H9 (cell line): ENCODE measurements around the gene C11orf65. TPM values are rescaled to one million over a fixed set of nuclear protein-coding genes. Genes with fewer than 3 reads are reported as not detected.

Experiments
- DNase-seq: peaks from one replicate; pipeline ENCODE4 v3.0.0-alpha.2; 2017
- H2AFZ ChIP-seq: one replicate; pipeline ENCODE4 v1.6.1; 2013; ENCODE audit warnings: mild to moderate bottlenecking, low read length, control low read depth, moderate library complexity
- H2AK5ac ChIP-seq: 2 replicates; pipeline ENCODE4 v1.6.1; 2013; ENCODE audit warnings: low read length, control low read depth, mixed read lengths; ENCODE audit not compliant: insufficient read length
- H2BK120ac ChIP-seq: one replicate; pipeline ENCODE4 v1.6.1; 2013; ENCODE audit warnings: low read depth, mild to moderate bottlenecking, low read length, control low read depth, inconsistent platforms; ENCODE audit not compliant: poor library complexity, severe bottlenecking
- H2BK12ac ChIP-seq: 2 replicates; pipeline ENCODE4 v1.6.1; 2013; ENCODE audit warnings: low read length, control low read depth, mixed read lengths, low read depth; ENCODE audit not compliant: insufficient read length
- H2BK15ac ChIP-seq: 2 replicates; pipeline ENCODE4 v1.6.1; 2013; ENCODE audit warnings: low read depth, low read length, control low read depth
- H2BK20ac ChIP-seq: one replicate; pipeline ENCODE4 v1.6.1; 2013; ENCODE audit warnings: low read depth, mild to moderate bottlenecking, low read length, control low read depth, inconsistent platforms; ENCODE audit not compliant: poor library complexity, severe bottlenecking
- H2BK5ac ChIP-seq: 2 replicates; pipeline ENCODE4 v1.6.1; 2013; ENCODE audit warnings: low read length, control low read depth, mixed read lengths; ENCODE audit not compliant: insufficient read length
- H3K14ac ChIP-seq: 2 replicates; pipeline ENCODE4 v1.6.1; 2013; ENCODE audit warnings: low read length, control low read depth; ENCODE audit not compliant: insufficient read depth
- H3K18ac ChIP-seq: 2 replicates; pipeline ENCODE4 v1.6.1; 2013; ENCODE audit warnings: low read depth, mild to moderate bottlenecking, mixed read lengths, low read length, control low read depth; ENCODE audit not compliant: insufficient read length
- H3K23ac ChIP-seq: 2 replicates; pipeline ENCODE4 v1.6.1; 2013; ENCODE audit warnings: low read length, control low read depth, mixed read lengths, low read depth; ENCODE audit not compliant: insufficient read length
- H3K23me2 ChIP-seq: 2 replicates; pipeline ENCODE4 v1.6.1; 2013; ENCODE audit warnings: low read depth, mild to moderate bottlenecking, mixed read lengths, low read length, control low read depth; ENCODE audit not compliant: insufficient read length, poor library complexity, severe bottlenecking
- H3K27ac ChIP-seq: 2 replicates; pipeline ENCODE4 v1.5.1; 2013; ENCODE audit warnings: low read length, control low read depth, mixed read lengths, low read depth; ENCODE audit not compliant: insufficient read length
- H3K27me3 ChIP-seq: 2 replicates; pipeline ENCODE4 v1.6.1; 2013; ENCODE audit warnings: low read length, control low read depth, inconsistent platforms; ENCODE audit not compliant: insufficient read depth
- H3K4ac ChIP-seq: 2 replicates; pipeline ENCODE4 v1.6.1; 2013; ENCODE audit warnings: low read depth, mild to moderate bottlenecking, control low read depth, inconsistent platforms, low read length, moderate library complexity
- H3K4me1 ChIP-seq: 2 replicates; pipeline ENCODE4 v1.6.1; 2013; ENCODE audit warnings: low read length, control low read depth, inconsistent platforms; ENCODE audit not compliant: insufficient read depth
- H3K4me2 ChIP-seq: 2 replicates; pipeline ENCODE4 v1.6.1; 2013; ENCODE audit warnings: low read length, control low read depth, mixed read lengths; ENCODE audit not compliant: insufficient read length, insufficient read depth
- H3K56ac ChIP-seq: 2 replicates; pipeline ENCODE4 v1.6.1; 2013; ENCODE audit warnings: low read depth, mild to moderate bottlenecking, mixed read lengths, low read length, control low read depth; ENCODE audit not compliant: insufficient read length
- H3K79me1 ChIP-seq: 2 replicates; pipeline ENCODE4 v1.6.1; 2013; ENCODE audit warnings: low read depth, mild to moderate bottlenecking, moderate library complexity, low read length, control low read depth, inconsistent platforms; ENCODE audit not compliant: insufficient read depth, poor library complexity, severe bottlenecking
- H3K79me2 ChIP-seq: 2 replicates; pipeline ENCODE4 v1.6.1; 2013; ENCODE audit warnings: low read length, control low read depth, inconsistent platforms; ENCODE audit not compliant: insufficient read depth
- H3K9ac ChIP-seq: 2 replicates; pipeline ENCODE4 v1.6.1; 2013; ENCODE audit warnings: low read length, control low read depth, mixed read lengths; ENCODE audit not compliant: insufficient read length; ENCODE audit errors: extremely low read depth
- H3K9me3 ChIP-seq: one replicate; pipeline ENCODE4 v1.6.1; 2013; ENCODE audit warnings: low read depth, low read length, inconsistent platforms; ENCODE audit not compliant: control insufficient read depth
- H3T11ph ChIP-seq: one replicate; pipeline ENCODE4 v1.6.1; 2013; ENCODE audit warnings: mild to moderate bottlenecking, low read length, control low read depth, inconsistent platforms
- H4K20me1 ChIP-seq: one replicate; pipeline ENCODE4 v1.6.1; 2013; ENCODE audit not compliant: control insufficient read depth, insufficient read length, insufficient read depth
- H4K5ac ChIP-seq: 2 replicates; pipeline ENCODE4 v1.6.1; 2013; ENCODE audit warnings: low read depth, mild to moderate bottlenecking, mixed read lengths, low read length, control low read depth; ENCODE audit not compliant: insufficient read length
- H4K8ac ChIP-seq: replicated peaks from 2 replicates; pipeline ENCODE4 v1.6.1; 2013; ENCODE audit warnings: low read length, control low read depth, mixed read lengths, low read depth; ENCODE audit not compliant: insufficient read length
- H4K91ac ChIP-seq: 2 replicates; pipeline ENCODE4 v1.6.1; 2013; ENCODE audit warnings: low read depth, mild to moderate bottlenecking, moderate library complexity, mixed read lengths, low read length, control low read depth; ENCODE audit not compliant: insufficient read length
- H3K27ac Mint-ChIP-seq, 3 experiments: 2 replicates in 2 of 3; 3 replicates in 1 of 3; pipeline ENCODE4 v1.8.0; 2020 to 2021; ENCODE audit warnings: mixed read lengths in 3 of 3, mild to moderate bottlenecking in 1 of 3, moderate library complexity in 1 of 3
- H3K27me3 Mint-ChIP-seq: 2 replicates; pipeline ENCODE4 v1.8.0; 2021; ENCODE audit warnings: low read depth, mild to moderate bottlenecking, moderate library complexity, mixed read lengths
- H3K36me3 Mint-ChIP-seq, 3 experiments: 2 replicates in 2 of 3; 3 replicates in 1 of 3; pipeline ENCODE4 v1.8.0; 2020 to 2021; ENCODE audit warnings: low read depth in 3 of 3, mixed read lengths in 3 of 3; ENCODE audit not compliant: insufficient read depth in 1 of 3
- H3K4me1 Mint-ChIP-seq, 2 experiments: 2 replicates each; pipeline ENCODE4 v1.8.0; 2020; ENCODE audit warnings: mixed read lengths in 2 of 2
- H3K4me3 Mint-ChIP-seq, 2 experiments: 2 replicates in 1 of 2; 3 replicates in 1 of 2; pipeline ENCODE4 v1.8.0; 2020 to 2021; ENCODE audit warnings: mild to moderate bottlenecking in 2 of 2, mixed read lengths in 2 of 2, moderate library complexity in 1 of 2
- H3K9me3 Mint-ChIP-seq, 2 experiments: 2 replicates in 1 of 2; 3 replicates in 1 of 2; pipeline ENCODE4 v1.8.0; 2020; ENCODE audit warnings: mild to moderate bottlenecking in 2 of 2, mixed read lengths in 2 of 2, moderate library complexity in 1 of 2
- CTCF ChIP-seq: fragments of 200-600 bp; sonication (generic); conservative IDR thresholded peaks from 3 replicates; pipeline ENCODE4 v1.8.0; 2021; ENCODE audit warnings: antibody characterized with exemption, mild to moderate bottlenecking
- whole genome bisulfite sequencing: extraction: QIAGEN DNeasy Blood & Tissue Kit; methylation state at CpG from one replicate; pipeline ENCODE4 v1.1.7; 2013; ENCODE audit warnings: missing lambda C conversion rate, low lambda C conversion rate, mixed read lengths; ENCODE audit not compliant: insufficient read length; ENCODE audit errors: extremely low coverage; 5-methylcytosine and 5-hydroxymethylcytosine counted together
- total RNA-seq: library from RNA; stranded (reverse); gene quantifications from 2 replicates; pipeline ENCODE4 v1.2.1, GENCODE V29; 2021

The C11orf65 gene
- total RNA-seq, 1 experiment from 2014 or later: 0.55 TPM

- 0 out of 2 replicates have a peak within 1 kb of the TSS, but pooled peaks have one; percentile 83 for H2BK15ac ChIP-seq
- DNase-seq: peak; percentile 56
- peak within 1 kb of the TSS; percentile 59 for H3K9ac ChIP-seq
- peak within 1 kb of the TSS; percentile 87 for H3K4me2 ChIP-seq
- no peak within 1 kb of the TSS for H2BK5ac ChIP-seq
- no peak within 1 kb of the TSS for H3K56ac ChIP-seq
- no peak within 1 kb of the TSS for H2BK20ac ChIP-seq
- peak within 1 kb of the TSS; percentile 93 to 97 for H3K4me3 Mint-ChIP-seq
- H3K23ac ChIP-seq: no peak within 1 kb of the TSS
- H4K91ac ChIP-seq: no peak within 1 kb of the TSS
- no peaks in the 10 kb centered on the region for H3K79me2 ChIP-seq
- no peaks in the 10 kb centered on the region; a peak in 1 of 5 replicates for H3K9me3 Mint-ChIP-seq
- H3K4ac ChIP-seq: no peak within 1 kb of the TSS
- no peak within 1 kb of the TSS for H2BK120ac ChIP-seq
- H3K9me3 ChIP-seq: no peaks in the 10 kb centered on the region
- no peak within 1 kb of the TSS for H2AK5ac ChIP-seq
- H3T11ph ChIP-seq: no peak within 1 kb of the TSS
- no peak within 1 kb of the TSS for H3K27ac ChIP-seq
- H3K18ac ChIP-seq: peak within 1 kb of the TSS; percentile 81
- peaks cover 14% of the 10 kb centered on the region for H3K23me2 ChIP-seq
- H3K4me1 Mint-ChIP-seq: peaks cover 11 to 16% of the 10 kb centered on the region in 2 experiments
- no peaks in the 10 kb centered on the region for H4K20me1 ChIP-seq
- TF ChIP-seq CTCF: no peak
- H2BK12ac ChIP-seq: no peak within 1 kb of the TSS
- no peak within 1 kb of the TSS for H4K5ac ChIP-seq
- H3K14ac ChIP-seq: peak within 1 kb of the TSS; percentile 91
- peak within 1 kb of the TSS; percentile 87 to 99 (median 97) for H3K27ac Mint-ChIP-seq
- H2AFZ ChIP-seq: no peak within 1 kb of the TSS
- no peaks in the 10 kb centered on the region for H3K79me1 ChIP-seq
- H3K36me3 Mint-ChIP-seq: no peaks in the 10 kb centered on the region
- H4K8ac ChIP-seq: no peak within 1 kb of the TSS
- H3K27me3 Mint-ChIP-seq: peaks cover 8% of the 10 kb centered on the region
- H3K4me1 ChIP-seq: no peaks in the 10 kb centered on the region; the same call in none of the 2 replicates
- H3K27me3 ChIP-seq: no peaks in the 10 kb centered on the region
- WGBS: no CpG with 5 or more reads among the region's 84 CpGs
Measured at GRCh38 chr11:108498046-108498815, 30.9 kb upstream of the C11orf65 start, which contains the start of gene POGLUT3. TSS of gene POGLUT3 (minus strand) at chr11:108498384. CDS start at chr11:108498366, 18 bp downstream.
